ENCODE results near the gene CHRNA9. TPM values are rescaled to one million over a fixed set of nuclear protein-coding genes. Genes with fewer than 3 reads are reported as not detected.

Gene CHRNA9
- total and polyA plus RNA-seq, 5 donors from 2014 or later: 0.13 to 0.69 (median 0.37) TPM; not detected in 1

DNA sequence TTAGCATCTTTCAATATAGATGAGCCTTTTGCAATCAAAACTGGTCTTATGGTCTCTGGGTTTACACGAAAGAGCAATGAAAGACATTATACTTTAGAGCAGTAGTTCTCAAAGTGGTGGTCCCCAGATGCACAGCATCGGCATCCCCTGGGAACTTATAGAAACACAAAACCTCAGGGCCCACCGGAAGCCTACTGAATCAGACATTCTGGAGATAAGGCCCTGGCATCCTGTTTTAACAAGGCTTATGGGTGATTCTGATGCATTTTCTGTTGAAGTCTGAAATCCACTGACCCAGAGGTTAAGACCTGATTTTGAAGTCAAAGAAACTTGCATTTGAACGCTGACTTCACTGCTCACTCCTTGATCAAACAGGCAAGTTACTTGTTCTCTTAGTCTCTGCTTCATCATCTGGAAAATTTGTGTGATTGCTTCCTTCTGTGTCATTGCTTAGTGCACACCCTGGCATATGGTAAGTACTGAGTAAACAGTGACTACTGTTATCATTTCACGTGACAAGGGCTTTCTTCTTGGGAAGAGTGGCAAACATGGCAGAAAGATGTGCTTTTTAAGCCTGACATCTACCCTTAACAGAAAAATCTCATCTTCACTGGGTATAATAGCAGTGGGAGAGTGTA, 14.5 kb downstream of the CHRNA9 start:
- Mint-ChIP-seq H3K27me3 (peaks cover 18% of the 10 kb centered on the region), H3K27ac (no peak overlapping the region), H3K36me3 (peaks cover 5% of the 10 kb centered on the region), H3K4me1 (peaks cover 0 to 7% (median 0%) of the 10 kb centered on the region in 4 donors), H3K9me3 (peaks cover 0 to 4% (median 0%) of the 10 kb centered on the region in 7 donors), H3K4me3 (no peak overlapping the region)
- DNase-seq (peak in 1 of 3 donors; percentile 21), ATAC-seq (ENCODE audit: low read depth in 2 of 2) (no peak)
- Histone ChIP-seq H3K4me3 (ENCODE audit: low read depth, low read length) (no peak overlapping the region), H3K27me3 (ENCODE audit: control insufficient read depth, insufficient read depth, low read length) (peaks cover 2% of the 10 kb centered on the region), H3K4me1 (ENCODE audit: control insufficient read depth, insufficient read depth, low read length, poor library complexity, severe bottlenecking) (no peaks in the 10 kb centered on the region), H3K36me3 (ENCODE audit: control insufficient read depth, insufficient read depth, low read length) (no peaks in the 10 kb centered on the region), H3K27ac (ENCODE audit: insufficient read depth, low read length, poor library complexity, severe bottlenecking) (no peak overlapping the region), H3K9me3 (ENCODE audit: control insufficient read depth in 2 of 2, low read length in 2 of 2) (no peaks in the 10 kb centered on the region)

DNA sequence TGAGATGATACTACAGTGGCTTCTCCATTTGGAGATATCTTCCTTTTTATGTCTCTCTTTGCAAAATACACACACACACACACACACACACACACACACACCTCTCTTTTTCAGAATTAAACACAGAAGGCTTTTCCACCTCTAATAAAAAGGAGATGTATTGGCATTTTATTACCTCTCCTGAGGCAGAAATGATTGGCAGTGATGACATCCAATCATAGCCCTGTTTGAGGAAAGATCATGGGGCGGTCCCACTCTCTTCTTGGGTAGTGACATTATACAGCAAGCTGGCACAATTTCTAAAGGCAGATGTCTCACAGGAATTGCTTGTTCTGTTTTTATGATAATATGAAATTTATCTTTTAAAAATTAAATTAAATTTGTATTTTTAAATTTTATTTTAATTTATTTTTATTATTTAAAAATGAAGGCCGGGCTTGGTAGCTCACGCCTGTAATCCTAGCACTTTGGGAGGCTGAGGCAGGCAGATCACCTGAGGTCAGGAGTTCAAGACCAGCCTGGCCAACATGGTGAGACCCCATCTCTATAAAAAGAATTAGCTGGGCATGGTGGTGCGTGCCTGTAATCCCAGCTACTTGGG, 15.6 kb downstream of the CHRNA9 start:
- DNase-seq: no peak
- no peaks in the 10 kb centered on the region for H3K36me3 ChIP-seq (ENCODE audit: control insufficient read depth, insufficient read depth, low read length)
- H3K27me3 ChIP-seq (ENCODE audit: control insufficient read depth, insufficient read depth, low read length): peaks cover 2% of the 10 kb centered on the region
- peaks cover 0 to 4% (median 0%) of the 10 kb centered on the region in 7 donors for H3K9me3 Mint-ChIP-seq
- no peak overlapping the region for H3K4me3 ChIP-seq (ENCODE audit: low read depth, low read length)
- no peak overlapping the region for H3K4me3 Mint-ChIP-seq
- no peak overlapping the region for H3K27ac ChIP-seq (ENCODE audit: insufficient read depth, low read length, poor library complexity, severe bottlenecking)
- H3K4me1 Mint-ChIP-seq: peaks cover 0 to 7% (median 0%) of the 10 kb centered on the region in 4 donors
- peaks cover 17% of the 10 kb centered on the region for H3K27me3 Mint-ChIP-seq
- no peaks in the 10 kb centered on the region for H3K4me1 ChIP-seq (ENCODE audit: control insufficient read depth, insufficient read depth, low read length, poor library complexity, severe bottlenecking)
- H3K27ac Mint-ChIP-seq: no peak overlapping the region
- no peak for ATAC-seq (ENCODE audit: low read depth in 2 of 2)
- peaks cover 3% of the 10 kb centered on the region for H3K36me3 Mint-ChIP-seq
- H3K9me3 ChIP-seq (ENCODE audit: control insufficient read depth in 2 of 2, low read length in 2 of 2): no peaks in the 10 kb centered on the region

DNA sequence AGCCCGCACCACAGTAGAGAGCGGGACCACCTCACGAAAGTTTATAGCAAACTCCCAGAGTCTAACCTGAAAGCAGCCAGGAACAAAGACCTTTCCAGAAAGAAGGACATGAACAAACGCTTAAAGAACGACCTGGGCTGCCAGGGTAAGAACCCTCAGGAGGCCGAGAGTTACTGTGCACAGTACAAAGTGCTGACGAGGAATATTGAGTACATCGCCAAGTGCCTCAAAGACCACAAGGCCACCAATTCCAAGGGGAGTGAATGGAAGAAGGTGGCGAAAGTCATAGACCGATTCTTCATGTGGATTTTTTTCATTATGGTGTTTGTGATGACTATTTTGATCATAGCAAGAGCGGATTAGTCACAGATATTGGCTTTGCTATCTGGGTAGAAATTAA, 19.0 kb downstream of the CHRNA9 start:
- no peak overlapping the region for H3K27ac ChIP-seq (ENCODE audit: insufficient read depth, low read length, poor library complexity, severe bottlenecking)
- H3K4me1 Mint-ChIP-seq: peaks cover 0 to 7% (median 0%) of the 10 kb centered on the region in 4 donors
- no peak for DNase-seq
- no peaks in the 10 kb centered on the region for H3K4me1 ChIP-seq (ENCODE audit: control insufficient read depth, insufficient read depth, low read length, poor library complexity, severe bottlenecking)
- peaks cover 8% of the 10 kb centered on the region for H3K27me3 Mint-ChIP-seq
- H3K9me3 ChIP-seq (ENCODE audit: control insufficient read depth in 2 of 2, low read length in 2 of 2): no peaks in the 10 kb centered on the region
- H3K36me3 Mint-ChIP-seq: no peaks in the 10 kb centered on the region
- H3K36me3 ChIP-seq (ENCODE audit: control insufficient read depth, insufficient read depth, low read length): no peaks in the 10 kb centered on the region
- no peak overlapping the region for H3K27ac Mint-ChIP-seq
- no peak overlapping the region for H3K4me3 ChIP-seq (ENCODE audit: low read depth, low read length)
- ATAC-seq (ENCODE audit: low read depth in 2 of 2): no peak
- no peaks in the 10 kb centered on the region for H3K27me3 ChIP-seq (ENCODE audit: control insufficient read depth, insufficient read depth, low read length)
- H3K9me3 Mint-ChIP-seq: peaks cover 0 to 3% (median 0%) of the 10 kb centered on the region in 7 donors
- no peak overlapping the region for H3K4me3 Mint-ChIP-seq

DNA sequence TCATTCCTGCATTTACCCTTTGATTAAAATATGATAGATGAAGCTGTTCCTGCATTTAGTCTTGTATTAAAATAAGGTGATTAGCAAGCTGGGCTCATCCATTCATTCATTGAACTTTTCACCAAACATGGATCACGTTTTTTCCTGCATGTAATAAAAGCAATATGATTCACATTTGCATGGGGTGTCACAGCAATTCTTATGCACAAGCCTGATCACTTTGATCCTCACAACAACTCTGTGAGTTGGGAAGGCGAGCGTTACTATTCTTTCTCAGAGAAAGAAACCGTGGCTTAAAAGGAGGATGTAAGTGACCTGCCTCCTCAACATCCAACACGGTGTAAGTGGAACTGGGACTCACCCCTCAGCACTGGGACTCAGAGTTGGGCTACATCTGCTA, 20.0 kb downstream of the CHRNA9 start:
- no peak overlapping the region for H3K4me3 ChIP-seq (ENCODE audit: low read depth, low read length)
- H3K4me1 ChIP-seq (ENCODE audit: control insufficient read depth, insufficient read depth, low read length, poor library complexity, severe bottlenecking): no peaks in the 10 kb centered on the region
- Mint-ChIP-seq H3K27me3 (peaks cover 9% of the 10 kb centered on the region), H3K36me3 (no peaks in the 10 kb centered on the region), H3K4me3 (no peak overlapping the region), H3K4me1 (no peaks in the 10 kb centered on the region), H3K27ac (no peak overlapping the region), H3K9me3 (peaks cover 0 to 2% (median 0%) of the 10 kb centered on the region in 7 donors)
- DNase-seq: no peak
- no peaks in the 10 kb centered on the region for H3K36me3 ChIP-seq (ENCODE audit: control insufficient read depth, insufficient read depth, low read length)
- no peak overlapping the region for H3K27ac ChIP-seq (ENCODE audit: insufficient read depth, low read length, poor library complexity, severe bottlenecking)
- no peaks in the 10 kb centered on the region for H3K9me3 ChIP-seq (ENCODE audit: control insufficient read depth in 2 of 2, low read length in 2 of 2)
- H3K27me3 ChIP-seq (ENCODE audit: control insufficient read depth, insufficient read depth, low read length): peaks cover 2% of the 10 kb centered on the region
- no peak for ATAC-seq (ENCODE audit: low read depth in 2 of 2)

DNA sequence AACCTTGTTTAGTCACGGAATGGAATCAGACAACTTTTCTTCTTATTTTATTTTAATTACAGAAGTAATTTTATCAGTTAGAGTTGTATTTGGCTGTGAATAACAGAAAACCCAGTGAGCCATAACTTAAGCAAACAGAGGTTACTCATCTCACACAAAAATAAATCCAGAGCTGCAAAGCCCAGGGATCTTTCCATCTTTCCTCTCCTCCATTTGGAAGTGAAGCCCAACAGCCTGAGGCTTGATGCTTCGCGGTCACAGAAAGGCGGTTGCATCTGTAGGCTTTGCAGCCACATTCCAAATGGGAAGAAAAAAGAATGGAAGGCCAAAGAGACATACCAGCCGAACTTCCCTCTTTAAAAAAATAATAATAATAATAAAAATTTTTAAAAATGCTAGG, 22.6 kb downstream of the CHRNA9 start:
- Mint-ChIP-seq H3K4me1 (no peaks in the 10 kb centered on the region), H3K9me3 (no peaks in the 10 kb centered on the region), H3K36me3 (no peaks in the 10 kb centered on the region), H3K27ac (no peak overlapping the region), H3K4me3 (no peak overlapping the region), H3K27me3 (peaks cover 15% of the 10 kb centered on the region)
- Histone ChIP-seq H3K4me1 (ENCODE audit: control insufficient read depth, insufficient read depth, low read length, poor library complexity, severe bottlenecking) (no peaks in the 10 kb centered on the region), H3K27ac (ENCODE audit: insufficient read depth, low read length, poor library complexity, severe bottlenecking) (no peak overlapping the region), H3K9me3 (ENCODE audit: control insufficient read depth in 2 of 2, low read length in 2 of 2) (no peaks in the 10 kb centered on the region), H3K4me3 (ENCODE audit: low read depth, low read length) (no peak overlapping the region), H3K36me3 (ENCODE audit: control insufficient read depth, insufficient read depth, low read length) (no peaks in the 10 kb centered on the region), H3K27me3 (ENCODE audit: control insufficient read depth, insufficient read depth, low read length) (peaks cover 2% of the 10 kb centered on the region)
- ATAC-seq (ENCODE audit: low read depth in 2 of 2): no peak
- DNase-seq: no peak

DNA sequence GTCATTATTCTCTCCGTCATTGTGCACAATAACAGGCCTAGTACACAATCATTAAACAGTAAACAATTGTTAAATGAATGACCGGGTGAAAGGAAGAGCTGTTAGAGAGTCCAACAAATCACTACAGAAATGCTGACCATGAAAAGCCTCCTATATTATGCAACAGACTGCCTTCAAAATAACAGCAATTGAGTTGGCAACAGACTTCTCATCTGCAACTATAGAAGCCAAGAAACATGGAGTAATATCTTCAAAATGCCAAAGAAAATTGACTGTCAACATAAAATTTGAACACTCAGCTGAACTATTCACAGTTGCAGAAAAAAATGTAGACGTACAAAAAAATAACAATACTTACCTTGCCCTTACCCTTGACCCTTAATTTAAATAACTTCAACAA, 26.2 kb downstream of the CHRNA9 start:
- H3K27me3 ChIP-seq (ENCODE audit: control insufficient read depth, insufficient read depth, low read length): peaks cover 2% of the 10 kb centered on the region
- no peak for ATAC-seq (ENCODE audit: low read depth in 2 of 2)
- Mint-ChIP-seq H3K27me3 (peaks cover 24% of the 10 kb centered on the region), H3K36me3 (no peaks in the 10 kb centered on the region), H3K9me3 (no peaks in the 10 kb centered on the region), H3K4me1 (no peaks in the 10 kb centered on the region), H3K27ac (no peak overlapping the region), H3K4me3 (no peak overlapping the region)
- H3K27ac ChIP-seq (ENCODE audit: insufficient read depth, low read length, poor library complexity, severe bottlenecking): no peak overlapping the region
- no peaks in the 10 kb centered on the region for H3K4me1 ChIP-seq (ENCODE audit: control insufficient read depth, insufficient read depth, low read length, poor library complexity, severe bottlenecking)
- no peak for DNase-seq
- H3K4me3 ChIP-seq (ENCODE audit: low read depth, low read length): no peak overlapping the region
- no peaks in the 10 kb centered on the region for H3K36me3 ChIP-seq (ENCODE audit: control insufficient read depth, insufficient read depth, low read length)
- H3K9me3 ChIP-seq (ENCODE audit: control insufficient read depth in 2 of 2, low read length in 2 of 2): no peaks in the 10 kb centered on the region

DNA sequence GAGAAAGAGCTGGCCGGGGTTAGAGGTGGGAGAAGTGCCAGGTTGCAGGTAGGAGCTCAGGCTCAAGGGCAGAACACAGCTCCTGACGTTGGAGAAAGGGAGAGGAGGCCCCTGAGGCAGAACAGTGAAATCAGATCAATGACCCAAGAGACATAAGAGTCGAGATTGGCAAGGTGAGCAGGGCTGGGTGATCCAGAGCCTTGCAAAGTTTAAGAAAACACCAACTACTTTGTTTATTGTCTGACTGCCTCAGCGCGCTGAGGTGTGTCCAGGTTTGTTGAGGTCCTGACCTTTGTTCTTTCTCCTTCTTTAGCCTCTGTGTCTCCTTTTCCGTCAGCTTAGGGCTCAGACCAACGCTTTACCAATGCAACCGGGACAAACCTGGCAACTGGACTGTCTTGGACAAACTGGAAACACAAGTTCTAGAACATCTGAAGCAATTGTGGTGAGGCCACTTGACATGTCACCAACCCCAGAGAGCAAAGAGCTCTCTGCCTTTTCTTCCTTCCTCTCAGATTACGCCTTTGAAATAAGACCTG, 28.3 kb downstream of the CHRNA9 start:
- H3K9me3 Mint-ChIP-seq: no peaks in the 10 kb centered on the region
- no peaks in the 10 kb centered on the region for H3K36me3 Mint-ChIP-seq
- Histone ChIP-seq H3K27me3 (ENCODE audit: control insufficient read depth, insufficient read depth, low read length) (peaks cover 2% of the 10 kb centered on the region), H3K4me1 (ENCODE audit: control insufficient read depth, insufficient read depth, low read length, poor library complexity, severe bottlenecking) (no peaks in the 10 kb centered on the region), H3K4me3 (ENCODE audit: low read depth, low read length) (no peak overlapping the region), H3K36me3 (ENCODE audit: control insufficient read depth, insufficient read depth, low read length) (no peaks in the 10 kb centered on the region), H3K27ac (ENCODE audit: insufficient read depth, low read length, poor library complexity, severe bottlenecking) (no peak overlapping the region), H3K9me3 (ENCODE audit: control insufficient read depth in 2 of 2, low read length in 2 of 2) (no peaks in the 10 kb centered on the region)
- no peak for ATAC-seq (ENCODE audit: low read depth in 2 of 2)
- H3K27me3 Mint-ChIP-seq: peaks cover 28% of the 10 kb centered on the region
- DNase-seq: no peak
- no peak overlapping the region for H3K27ac Mint-ChIP-seq
- H3K4me1 Mint-ChIP-seq: no peaks in the 10 kb centered on the region
- no peak overlapping the region for H3K4me3 Mint-ChIP-seq

DNA sequence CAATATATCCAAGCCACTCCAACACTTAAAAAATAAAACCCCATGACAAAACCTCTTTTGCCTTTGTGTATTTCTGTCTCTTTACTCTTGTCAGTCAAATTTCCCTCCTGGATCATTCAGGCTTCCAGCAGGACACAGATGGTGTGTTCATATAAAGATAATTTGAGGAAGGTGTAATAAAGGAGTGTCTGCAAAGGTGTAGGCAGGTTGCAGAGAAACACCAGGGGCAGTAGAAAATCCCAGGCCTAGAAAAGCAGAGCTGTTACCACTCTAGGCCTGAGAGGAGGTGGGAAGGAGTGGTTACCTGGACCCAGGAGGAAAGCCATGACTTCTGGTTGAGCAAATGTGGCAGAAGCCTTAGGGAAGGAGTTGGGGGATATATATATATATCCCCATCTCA, 28.8 kb downstream of the CHRNA9 start:
- Mint-ChIP-seq H3K27me3 (peaks cover 28% of the 10 kb centered on the region), H3K36me3 (no peaks in the 10 kb centered on the region), H3K27ac (no peak overlapping the region), H3K4me3 (no peak overlapping the region), H3K4me1 (no peaks in the 10 kb centered on the region), H3K9me3 (no peaks in the 10 kb centered on the region)
- Histone ChIP-seq H3K4me1 (ENCODE audit: control insufficient read depth, insufficient read depth, low read length, poor library complexity, severe bottlenecking) (no peaks in the 10 kb centered on the region), H3K9me3 (ENCODE audit: control insufficient read depth in 2 of 2, low read length in 2 of 2) (no peaks in the 10 kb centered on the region), H3K4me3 (ENCODE audit: low read depth, low read length) (no peak overlapping the region), H3K36me3 (ENCODE audit: control insufficient read depth, insufficient read depth, low read length) (no peaks in the 10 kb centered on the region), H3K27me3 (ENCODE audit: control insufficient read depth, insufficient read depth, low read length) (peaks cover 2% of the 10 kb centered on the region), H3K27ac (ENCODE audit: insufficient read depth, low read length, poor library complexity, severe bottlenecking) (no peak overlapping the region)
- ATAC-seq (ENCODE audit: low read depth in 2 of 2): no peak
- DNase-seq: no peak
